GM19372 (cell line): ENCODE measurements around the gene SCCPDH.

Experiments used
- ATAC-seq: cut with Tn5 transposase; IDR thresholded peaks from one replicate; pipeline ENCODE4 v1.9.1; 2021; ENCODE audit warnings: mild to moderate bottlenecking, low read depth, moderate library complexity; ENCODE audit not compliant: unreplicated experiment

SCCPDH gene

GRCh38 chr1:246782120-246782900, 58.1 kb downstream of the SCCPDH start:
- ATAC-seq, result no peak

GRCh38 chr1:246784621-246785493, 60.6 kb downstream of the SCCPDH start:
- ATAC-seq, result no peak

GRCh38 chr1:246785494-246786111, 61.4 kb downstream of the SCCPDH start:
- no peak for ATAC-seq

GRCh38 chr1:246786606-246787238, 62.5 kb downstream of the SCCPDH start:
- no peak for ATAC-seq

- no peak for ATAC-seq
These were observed 63.7 kb downstream of the SCCPDH start for GRCh38 chr1:246787781-246788513.

GRCh38 chr1:246788895-246789338, 64.7 kb downstream of the SCCPDH start:
- no peak for ATAC-seq

GRCh38 chr1:246789454-246790339, 65.5 kb downstream of the SCCPDH start:
- ATAC-seq, result no peak

GRCh38 chr1:246790364-246790763, 66.2 kb downstream of the SCCPDH start:
- no peak for ATAC-seq

GRCh38 chr1:246790833-246791232, 66.6 kb downstream of the SCCPDH start:
- ATAC-seq, result no peak

GRCh38 chr1:246791303-246791918, 67.2 kb downstream of the SCCPDH start:
- ATAC-seq, result no peak

GRCh38 chr1:246792603-246793002, 68.4 kb downstream of the SCCPDH start:
- ATAC-seq, result no peak

GRCh38 chr1:246793356-246793896, 69.2 kb downstream of the SCCPDH start:
- no peak for ATAC-seq

GRCh38 chr1:246794048-246794827, 70.0 kb downstream of the SCCPDH start:
- no peak for ATAC-seq

- ATAC-seq, result no peak
These were observed 70.8 kb downstream of the SCCPDH start for GRCh38 chr1:246794828-246795671.

GRCh38 chr1:246795906-246796694, 71.9 kb downstream of the SCCPDH start:
- ATAC-seq, result no peak

GRCh38 chr1:246797157-246797556, 72.9 kb downstream of the SCCPDH start:
- no peak for ATAC-seq
